GM18951 (cell line): Measurements from ENCODE around the gene GGTLC2.

Experiments
- POLR2A ChIP-seq: IDR thresholded peaks from 4 replicates; pipeline ENCODE4 v1.6.1; 2011; ENCODE audit warnings: mild to moderate bottlenecking; ENCODE audit not compliant: insufficient read length, insufficient read depth; ENCODE audit errors: extremely low read depth
- in situ Hi-C: fragments of 300-500 bp; cut with MboI; formaldehyde crosslinking; loops from one replicate; pipeline ENCODE4 v1.12.0; 2022; ENCODE audit warnings: low sequenced_read_pairs, mixed read lengths, inconsistent platforms; ENCODE audit not compliant: unreplicated experiment

Gene GGTLC2

GRCh38 chr22:22687638-22688500 lies 43.5 kb downstream of the GGTLC2 start:
- TF ChIP-seq POLR2A: no peak
- in situ Hi-C loops: no loop called here

GRCh38 chr22:22689621-22690345 lies 45.4 kb downstream of the GGTLC2 start:
- in situ Hi-C loops: no loop called here
- TF ChIP-seq POLR2A: no peak

GRCh38 chr22:22691055-22691454 lies 46.6 kb downstream of the GGTLC2 start:
- in situ Hi-C loops: no loop called here
- no peak for TF ChIP-seq POLR2A

- no peak for TF ChIP-seq POLR2A
- in situ Hi-C loops: no loop called here
Observed at GRCh38 chr22:22691716-22692701, 47.6 kb downstream of the GGTLC2 start.

- in situ Hi-C loops: no loop called here
- no peak for TF ChIP-seq POLR2A
Observed at GRCh38 chr22:22692707-22693530, 48.5 kb downstream of the GGTLC2 start.

DNA sequence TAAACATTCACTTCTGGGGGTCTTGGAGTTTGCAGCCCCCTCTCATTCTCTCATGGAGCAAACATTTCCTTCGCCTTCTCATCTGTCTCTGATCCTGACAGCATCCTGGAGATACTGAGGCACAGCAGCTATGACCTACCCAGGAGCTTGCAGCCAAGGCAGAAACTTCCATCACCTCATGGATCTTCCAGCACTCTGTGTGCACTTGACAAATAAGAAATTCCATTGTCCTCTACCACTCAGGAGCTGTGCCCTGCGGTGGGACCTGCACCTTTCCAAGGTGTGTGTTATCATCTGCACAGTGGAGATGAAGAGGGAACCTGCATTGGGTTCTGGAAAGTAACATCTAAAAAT lies 49.1 kb downstream of the GGTLC2 start:
- in situ Hi-C loops: no loop called here

DNA sequence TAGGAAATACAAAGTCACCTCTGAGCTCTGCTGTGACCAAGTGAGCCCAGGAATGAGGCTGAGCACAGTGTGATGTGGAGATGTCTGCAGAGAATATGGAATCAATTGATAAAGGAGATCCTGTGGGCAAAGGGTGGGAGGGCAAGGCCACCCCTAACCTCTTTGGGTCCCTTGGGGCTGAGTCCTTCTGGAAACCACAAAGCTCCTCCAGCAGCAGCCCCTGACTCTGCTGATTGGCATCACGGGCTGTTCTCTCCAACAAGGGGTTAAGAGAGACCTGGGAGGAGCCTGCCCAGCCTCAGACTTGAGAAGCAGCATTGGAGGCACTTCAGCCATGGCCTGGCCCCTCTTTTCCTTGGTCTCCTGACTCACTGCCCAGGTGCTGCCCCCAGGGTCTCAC lies 49.7 kb downstream of the GGTLC2 start:
- TF ChIP-seq POLR2A: no peak
- in situ Hi-C loops: no loop called here

More for the DNA sequence above, 49.1 kb downstream of the GGTLC2 start:
- no peak for TF ChIP-seq POLR2A

- no peak for TF ChIP-seq POLR2A
- in situ Hi-C loops: no loop called here
Observed at GRCh38 chr22:22696104-22696503, 51.7 kb downstream of the GGTLC2 start.
